DMS153 (cell line): ENCODE data around the gene CACNA2D3.

Source experiments
- DNase-seq: peaks from one replicate; lab custom pipeline; 2025; lab: John Stamatoyannopoulos, UW

The CACNA2D3 gene

DNA sequence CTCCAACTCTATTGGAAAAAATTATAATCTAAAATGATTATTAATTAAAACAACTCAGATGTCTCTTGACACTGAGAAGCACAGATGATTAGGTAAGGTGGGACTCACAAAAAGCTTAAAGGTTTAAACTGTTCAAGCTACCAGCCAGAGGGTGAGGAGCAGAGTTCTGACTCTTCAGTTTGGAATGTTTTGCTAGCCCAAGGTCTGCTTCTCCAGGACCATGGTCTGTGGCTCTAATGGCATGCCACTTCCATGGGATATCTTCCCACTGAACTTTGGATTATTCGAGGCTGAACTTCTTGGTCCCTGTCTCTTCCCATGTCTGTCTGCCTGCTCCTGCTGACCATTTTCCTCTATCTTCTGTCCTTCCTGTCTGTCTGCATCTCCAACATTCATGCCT lies 49.2 kb downstream of the CACNA2D3 start:
- no peak for DNase-seq

DNA sequence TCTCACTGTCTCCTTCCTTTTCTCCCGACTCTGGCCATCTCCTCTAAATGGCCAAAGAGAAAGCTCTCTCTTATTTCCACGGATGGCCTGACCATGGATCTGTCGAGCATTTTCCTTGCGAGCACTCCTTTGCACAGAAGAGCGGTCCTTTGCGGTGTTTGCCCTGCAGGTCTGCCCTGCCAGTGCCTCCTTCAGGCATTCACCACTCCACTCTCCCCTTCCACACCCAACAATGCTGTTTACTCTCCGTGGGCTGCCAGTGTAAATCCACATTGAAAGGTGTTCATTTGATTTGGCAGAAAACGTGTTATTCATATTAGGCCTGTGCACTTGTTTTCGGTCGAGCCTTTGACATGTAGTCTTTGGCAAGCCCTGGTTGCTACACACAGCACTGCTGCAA lies 49.6 kb downstream of the CACNA2D3 start:
- no peak for DNase-seq

- no peak for DNase-seq
Measured at GRCh38 chr3:54173371-54173770, 51.0 kb downstream of the CACNA2D3 start.

GRCh38 chr3:54176106-54176505 lies 53.8 kb downstream of the CACNA2D3 start:
- no peak for DNase-seq

DNA sequence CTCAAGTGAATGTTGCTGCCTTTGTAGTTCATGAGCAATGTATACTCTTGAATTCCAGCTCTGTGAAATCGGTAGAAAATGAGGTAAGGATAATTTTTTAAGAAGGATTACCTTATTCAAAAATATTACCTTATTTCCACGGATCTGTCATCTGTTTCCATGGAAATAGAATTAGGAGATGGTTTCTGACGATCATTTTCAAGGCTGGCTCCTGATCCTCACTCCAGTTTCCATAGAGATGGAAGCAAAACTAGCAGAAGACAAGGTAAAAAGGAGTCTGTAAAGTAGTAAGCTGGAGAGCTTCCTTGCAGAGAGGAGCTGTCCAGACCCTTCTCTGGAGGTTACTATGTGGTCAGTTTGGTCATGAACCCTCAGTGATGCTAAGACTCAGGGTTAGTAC lies 55.5 kb downstream of the CACNA2D3 start:
- no peak for DNase-seq

DNA sequence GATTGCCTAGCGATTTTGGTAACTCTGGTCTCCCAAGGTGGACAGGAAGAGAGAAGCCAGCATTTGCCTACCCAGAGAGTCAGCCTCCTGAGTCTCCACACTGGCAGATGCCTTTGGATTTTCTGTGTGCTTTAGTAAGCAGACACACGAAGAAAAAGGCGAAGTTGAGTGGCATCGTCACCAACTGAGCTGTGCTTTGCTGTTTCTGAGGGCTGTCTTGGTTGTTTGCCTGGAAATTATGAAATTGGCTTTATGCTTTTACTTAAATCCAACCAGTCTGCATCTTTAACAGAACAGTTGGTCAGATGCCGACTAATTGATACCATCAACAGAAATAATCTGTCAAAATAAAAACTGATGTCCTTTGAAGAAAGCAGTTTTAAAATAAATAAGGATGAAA lies 56.0 kb downstream of the CACNA2D3 start:
- no peak for DNase-seq

- no peak for DNase-seq
Measured at GRCh38 chr3:54180921-54181320, 58.6 kb downstream of the CACNA2D3 start.

GRCh38 chr3:54182242-54182641 lies 59.9 kb downstream of the CACNA2D3 start:
- DNase-seq = no peak

DNA sequence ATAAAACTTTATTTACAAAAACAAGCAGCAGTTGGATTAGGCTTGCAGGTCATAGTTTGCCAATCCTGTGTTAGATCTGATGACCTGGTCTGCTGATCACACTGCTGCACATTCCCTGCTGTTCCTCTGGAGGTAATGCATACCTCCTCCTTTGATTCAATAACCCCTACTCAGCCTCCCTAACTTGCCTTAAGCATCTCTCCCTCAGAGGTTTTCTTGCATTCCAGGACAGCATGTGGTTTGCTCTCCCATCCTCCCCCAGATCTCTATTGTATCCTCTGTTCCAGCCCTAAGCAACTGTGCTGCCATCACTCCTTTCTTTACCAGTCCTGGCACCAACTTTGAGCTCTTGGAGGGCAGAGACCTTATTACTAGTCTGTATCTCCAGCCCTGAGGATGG lies 63.4 kb downstream of the CACNA2D3 start:
- no peak for DNase-seq

DNA sequence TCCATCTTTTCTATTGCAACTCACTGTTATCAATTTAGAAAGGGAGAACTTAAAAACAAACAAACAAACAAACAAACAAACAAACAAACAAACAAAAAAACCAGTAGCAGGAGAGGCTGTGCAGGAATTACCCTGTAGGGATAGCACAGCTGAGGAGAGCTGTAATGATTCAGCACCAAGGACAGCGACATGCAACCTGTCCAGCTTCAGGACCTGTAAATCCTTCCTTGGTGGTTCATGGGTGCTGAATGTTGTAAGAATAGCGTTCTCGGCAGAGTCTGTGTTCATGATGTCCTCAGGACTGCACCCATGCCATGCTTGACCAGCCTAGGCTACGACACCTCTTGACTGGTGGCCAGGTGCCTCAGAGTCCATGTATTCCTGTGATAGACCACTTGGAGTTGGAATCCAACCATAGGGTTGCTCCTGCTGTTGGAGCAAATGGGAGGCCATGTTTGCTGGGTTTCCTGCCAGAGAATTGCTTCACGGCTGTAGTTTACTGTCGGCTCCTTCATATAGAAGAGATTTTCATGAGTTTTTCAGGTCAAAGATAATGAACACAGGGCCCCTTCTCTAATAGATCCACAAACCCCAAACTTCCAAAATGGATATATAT lies 65.9 kb downstream of the CACNA2D3 start:
- DNase-seq = no peak

DNA sequence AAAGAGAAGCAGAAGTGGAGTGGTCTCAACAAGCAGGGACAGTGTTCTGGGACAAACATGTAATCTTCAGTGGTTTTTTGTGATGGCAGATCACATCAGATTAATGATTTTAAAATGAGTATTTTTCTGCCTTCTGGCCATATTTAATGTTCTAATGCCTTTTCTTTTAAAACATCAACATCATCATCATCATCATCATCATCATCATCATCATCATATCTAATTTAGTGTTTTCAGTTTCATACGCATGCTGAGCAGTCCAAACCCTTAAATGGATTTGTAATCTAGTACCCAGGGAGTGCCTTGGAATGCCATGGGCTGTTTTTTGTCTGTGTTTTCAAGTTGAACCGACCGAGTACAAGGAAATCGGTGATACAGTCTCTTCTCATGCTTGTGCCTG lies 68.9 kb downstream of the CACNA2D3 start:
- DNase-seq = no peak

- no peak for DNase-seq
Measured at GRCh38 chr3:54192026-54192425, 69.7 kb downstream of the CACNA2D3 start.

DNA sequence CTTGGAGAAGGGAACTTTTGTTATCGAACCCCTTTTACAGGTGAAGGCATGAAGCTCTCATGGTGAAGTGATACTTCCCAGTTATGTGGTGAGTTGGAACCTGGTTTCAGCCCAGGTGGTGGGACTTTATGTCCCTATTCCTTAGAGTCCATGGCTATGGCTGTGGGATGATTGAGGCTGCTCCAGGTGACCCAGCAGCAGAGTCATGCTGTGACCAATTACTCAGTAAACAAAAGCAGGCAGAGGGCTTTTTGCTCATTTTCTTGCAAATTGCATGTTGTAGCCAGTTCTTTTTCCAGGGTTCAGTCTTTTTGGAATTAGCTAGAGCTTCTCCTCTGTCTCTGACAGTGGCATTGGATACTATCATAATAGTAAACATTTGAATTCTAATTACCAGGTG lies 70.7 kb downstream of the CACNA2D3 start:
- no peak for DNase-seq

DNA sequence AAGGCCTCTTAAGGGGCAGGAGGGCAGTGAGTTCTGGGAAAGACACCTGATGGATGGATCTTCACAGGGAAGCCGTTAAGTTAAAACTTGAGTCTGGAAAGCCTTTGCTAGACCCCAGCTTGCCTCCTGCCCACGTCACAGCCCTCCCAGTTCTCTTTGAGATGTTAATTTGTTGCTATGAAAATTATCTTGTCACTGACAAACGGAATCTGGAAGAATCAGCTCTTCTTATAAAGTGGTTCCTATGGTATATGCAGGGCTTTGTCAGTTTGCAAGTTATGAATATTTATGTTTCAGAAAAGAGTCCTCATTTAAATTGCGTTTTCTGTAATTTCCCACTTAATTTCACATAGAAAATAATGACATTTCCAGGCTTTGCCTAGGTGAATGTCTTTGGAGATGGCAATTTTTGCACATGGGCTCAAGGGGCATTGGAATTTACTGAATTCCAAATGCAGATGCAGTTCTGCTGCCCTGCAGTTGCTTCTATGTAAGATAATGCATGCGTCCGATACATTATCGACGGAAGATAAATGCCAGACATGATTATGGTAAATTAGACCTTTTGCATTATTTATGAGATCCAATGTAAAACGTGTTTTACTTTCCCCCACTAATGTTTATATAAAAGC lies 74.1 kb downstream of the CACNA2D3 start:
- DNase-seq = no peak

DNA sequence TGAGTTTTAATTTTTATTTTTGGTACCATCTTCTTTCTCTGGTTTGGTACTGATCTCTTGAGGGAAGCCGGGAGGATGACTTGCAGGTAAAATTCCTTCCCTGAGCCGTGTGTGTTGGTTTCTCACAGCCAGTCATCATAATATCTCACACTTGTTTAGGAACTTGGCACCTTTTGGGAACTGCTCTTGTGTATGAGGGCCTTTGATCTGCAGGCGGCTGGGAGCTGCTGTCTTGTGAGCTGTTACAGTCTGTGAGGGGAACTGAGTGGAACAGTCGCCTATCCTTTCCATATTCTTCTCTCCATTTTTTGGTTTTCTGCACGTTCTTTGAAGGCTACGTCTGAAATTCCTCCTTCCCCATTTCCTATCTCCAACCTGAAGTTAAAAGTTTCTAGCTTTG lies 75.2 kb downstream of the CACNA2D3 start:
- DNase-seq = no peak

- DNase-seq = no peak
Measured at GRCh38 chr3:54198556-54198955, 76.2 kb downstream of the CACNA2D3 start.

DNA sequence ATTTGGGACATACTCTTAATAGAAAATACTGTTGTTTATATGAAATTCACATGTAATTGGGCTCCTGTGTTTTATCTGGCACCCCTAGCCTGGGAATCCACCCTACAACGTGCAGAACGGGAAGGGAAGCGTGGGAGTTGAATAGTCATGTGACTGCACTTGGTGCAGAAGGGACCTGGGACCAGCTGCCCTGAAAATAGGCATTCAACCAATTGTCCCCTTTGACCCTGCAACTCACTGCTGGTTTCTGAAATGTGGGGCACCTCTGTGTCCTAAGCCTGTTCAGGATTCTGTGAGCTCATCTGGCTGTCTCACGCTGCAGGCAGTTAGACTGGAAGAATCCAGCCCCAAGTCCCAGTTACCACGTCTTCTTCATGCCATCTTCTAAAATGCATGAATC lies 79.7 kb downstream of the CACNA2D3 start:
- no peak for DNase-seq

DNA sequence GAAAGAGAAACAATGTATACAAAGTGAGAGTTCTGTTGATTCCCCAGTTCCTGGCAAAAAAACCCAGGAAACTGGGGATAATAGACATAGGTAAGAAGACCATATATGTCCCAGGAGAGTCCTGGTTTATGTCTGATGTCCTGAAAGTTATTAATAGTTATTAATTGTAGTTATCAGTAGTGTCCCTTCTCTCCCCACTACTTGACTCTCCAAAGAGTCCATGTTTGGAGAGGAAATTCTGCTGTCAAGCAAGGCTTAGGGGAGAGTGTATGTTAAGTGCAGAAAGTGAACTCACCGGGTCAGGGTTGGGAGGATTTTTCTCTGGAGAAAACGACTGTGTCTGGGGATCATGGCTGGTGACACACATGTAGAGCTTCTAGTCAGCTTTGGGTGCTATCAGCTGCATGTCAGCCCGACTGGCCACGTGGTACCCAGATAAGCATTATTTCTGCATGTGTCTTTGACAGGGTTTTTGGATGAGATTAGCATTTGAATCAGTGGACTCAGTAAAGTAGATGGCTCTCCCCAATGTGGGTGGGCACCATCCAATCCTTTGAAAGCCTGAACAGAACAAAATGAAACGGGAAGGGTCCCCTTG lies 80.4 kb downstream of the CACNA2D3 start:
- no peak for DNase-seq

- peak; percentile 9 for DNase-seq
Measured at GRCh38 chr3:54206874-54207273, 84.5 kb downstream of the CACNA2D3 start.

GRCh38 chr3:54211097-54211496 lies 88.7 kb downstream of the CACNA2D3 start:
- peak; percentile 88 for DNase-seq

DNA sequence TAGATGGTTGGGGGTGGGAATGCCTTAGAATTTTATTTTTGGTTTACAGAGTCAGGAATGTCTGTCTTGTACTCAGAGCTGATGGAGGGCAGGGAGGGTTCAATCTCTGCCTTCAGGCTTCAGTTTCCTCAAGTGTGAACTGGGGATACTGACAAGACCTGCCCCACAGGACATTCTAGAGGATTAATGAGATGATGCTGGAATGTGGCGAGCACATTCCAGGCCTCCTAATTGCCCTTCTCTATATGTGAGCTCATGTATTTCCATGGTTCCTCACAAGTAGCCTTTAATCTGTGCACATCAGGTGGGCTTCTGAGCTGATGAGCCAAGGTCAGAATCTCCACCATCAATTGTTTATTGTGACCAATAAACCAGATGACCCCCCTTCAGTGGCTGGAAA lies 90.4 kb downstream of the CACNA2D3 start:
- DNase-seq = no peak

- no peak for DNase-seq
Measured at GRCh38 chr3:54213907-54214306, 91.6 kb downstream of the CACNA2D3 start.

GRCh38 chr3:54214845-54215244 lies 92.5 kb downstream of the CACNA2D3 start:
- no peak for DNase-seq

- no peak for DNase-seq
Measured at GRCh38 chr3:54215521-54215920, 93.2 kb downstream of the CACNA2D3 start.
